Bronchial smooth muscle cell (primary cell): ENCODE results near the gene CPLANE1. TPM values are rescaled to one million over a fixed set of nuclear protein-coding genes. Genes with fewer than 3 reads are reported as not detected.

ENCODE experiments used
- total RNA-seq: library from RNA; depleted of rRNA; stranded (reverse); fragments of >200 nt; gene quantifications from 2 replicates; pipeline ENCODE4 v1.2.1, GENCODE V29; 2014

CPLANE1 gene
- 11.2 and 12.3 TPM in 2 replicates for total RNA-seq

DNA sequence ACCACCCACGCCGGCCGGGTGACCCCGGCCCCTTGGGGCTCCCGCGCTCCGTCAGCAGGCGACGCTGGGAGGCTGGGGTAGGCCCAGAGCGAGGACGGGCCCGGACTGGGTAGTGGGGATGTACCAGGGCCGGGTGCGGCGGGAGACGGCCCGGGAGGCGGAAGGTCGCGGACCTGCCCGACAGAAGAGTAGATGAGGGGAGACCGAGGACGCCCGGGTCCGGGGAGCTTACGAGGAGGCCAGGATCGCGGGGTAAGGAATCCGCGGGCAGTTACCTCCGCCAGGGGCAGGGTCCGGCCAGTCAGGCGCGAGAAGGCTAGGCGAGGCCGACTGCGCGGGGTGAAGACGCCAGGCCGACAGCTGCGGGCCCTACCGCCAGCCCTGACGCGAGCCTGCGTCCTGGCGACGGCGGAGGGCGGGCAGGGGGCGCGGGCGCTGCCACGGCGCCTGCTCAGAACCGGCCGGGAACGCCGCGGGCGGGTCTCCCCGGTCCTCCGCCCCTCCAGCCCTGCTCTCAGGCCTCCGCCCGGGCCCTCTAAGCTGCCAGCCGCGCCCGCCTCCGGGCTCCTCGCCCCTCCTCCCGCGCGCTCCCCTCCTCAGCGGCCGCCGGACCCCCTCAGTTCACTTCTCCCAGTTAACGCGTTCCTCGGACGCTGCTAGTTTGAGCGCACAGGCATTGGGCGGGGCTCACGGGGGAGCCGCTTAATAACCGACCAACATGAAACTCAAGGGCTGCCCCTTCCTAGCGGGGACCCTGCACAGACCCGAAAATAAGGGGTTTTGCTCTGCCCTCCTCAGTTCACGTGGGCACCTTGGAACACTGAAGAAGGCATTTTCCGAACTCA, at the start of gene CPLANE1:
TSS of gene CPLANE1 (minus strand) at position 407 of the 845 bp plus-strand sequence. CDS start 1,678 bp downstream, outside the sequence.

Other genes with a start within 250 kb of the CPLANE1 start
- gene NUP155, start 121.7 kb upstream of the CPLANE1 start, total RNA-seq = 18.6 and 19.9 TPM in 2 replicates
- gene WDR70, start 129.9 kb upstream of the CPLANE1 start, total RNA-seq = 32.0 and 44.8 TPM in 2 replicates